Mammary epithelial cell (primary cell): ENCODE results near the gene MPRIP.

Experiments used
- EZH2 ChIP-seq: IDR thresholded peaks from 2 replicates; pipeline ENCODE4 v1.6.1; 2012; ENCODE audit warnings: low read length, inconsistent platforms, borderline replicate concordance
- TF ChIP-seq, protein P1 (sequence below), 2 donors: IDR thresholded peaks in 1 of 2; conservative IDR thresholded peaks in 1 of 2; 2 replicates each; pipeline ENCODE4 v1.5.1; 2011 to 2012; ENCODE audit warnings: inconsistent platforms in 2 of 2, low read length in 2 of 2, mild to moderate bottlenecking in 2 of 2, control low read depth in 1 of 2, low read depth in 1 of 2; ENCODE audit not compliant: insufficient read depth in 1 of 2; ENCODE audit errors: extremely low read depth in 1 of 2

- TF ChIP-seq, protein P1, sequence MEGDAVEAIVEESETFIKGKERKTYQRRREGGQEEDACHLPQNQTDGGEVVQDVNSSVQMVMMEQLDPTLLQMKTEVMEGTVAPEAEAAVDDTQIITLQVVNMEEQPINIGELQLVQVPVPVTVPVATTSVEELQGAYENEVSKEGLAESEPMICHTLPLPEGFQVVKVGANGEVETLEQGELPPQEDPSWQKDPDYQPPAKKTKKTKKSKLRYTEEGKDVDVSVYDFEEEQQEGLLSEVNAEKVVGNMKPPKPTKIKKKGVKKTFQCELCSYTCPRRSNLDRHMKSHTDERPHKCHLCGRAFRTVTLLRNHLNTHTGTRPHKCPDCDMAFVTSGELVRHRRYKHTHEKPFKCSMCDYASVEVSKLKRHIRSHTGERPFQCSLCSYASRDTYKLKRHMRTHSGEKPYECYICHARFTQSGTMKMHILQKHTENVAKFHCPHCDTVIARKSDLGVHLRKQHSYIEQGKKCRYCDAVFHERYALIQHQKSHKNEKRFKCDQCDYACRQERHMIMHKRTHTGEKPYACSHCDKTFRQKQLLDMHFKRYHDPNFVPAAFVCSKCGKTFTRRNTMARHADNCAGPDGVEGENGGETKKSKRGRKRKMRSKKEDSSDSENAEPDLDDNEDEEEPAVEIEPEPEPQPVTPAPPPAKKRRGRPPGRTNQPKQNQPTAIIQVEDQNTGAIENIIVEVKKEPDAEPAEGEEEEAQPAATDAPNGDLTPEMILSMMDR (conservative IDR thresholded peaks at IDR 0.05 in 1 of 2, IDR thresholded peaks at IDR 0.05 in 1 of 2; ENCODE audit: extremely low read depth in 1 of 2, insufficient read depth in 1 of 2, low read depth in 1 of 2, low read length in 2 of 2) = no peak
- no peak for TF ChIP-seq EZH2
These were observed 17.1 kb downstream of the MPRIP start for GRCh38 chr17:17059301-17059890.
